Adrenal gland (tissue), 5 donors: ENCODE data around the gene FRMD3.

Experiments
- CTCF ChIP-seq, 6 experiments: fragments of 450-650 bp in 4 of 6; fragments of 200-600 bp in 2 of 6; sonication (generic) in 1 of 6; IDR thresholded peaks; 1 replicate in 5 of 6; 2 replicates in 1 of 6; pipeline versions ENCODE4 v1.5.1 to v1.8.0; 2016 to 2021; ENCODE audit warnings: antibody characterized with exemption in 6 of 6, mild to moderate bottlenecking in 2 of 6, moderate library complexity in 1 of 6
- POLR2A ChIP-seq, 2 donors: fragments of 450-650 bp; IDR thresholded peaks; one replicate each; pipeline ENCODE4 v1.6.1; 2017; ENCODE audit warnings: antibody characterized with exemption in 2 of 2, mild to moderate bottlenecking in 2 of 2, moderate library complexity in 1 of 2
- donor health status: DM: no; HTN: no; CAD: no.

- TF ChIP-seq CTCF (IDR thresholded peaks at IDR 0.05) (no peak), POLR2A (IDR thresholded peaks at IDR 0.05) (no peak)
These were observed 253.5 kb downstream of the FRMD3 start for GRCh38 chr9:83284746-83285145.
